OCI-LY1 (cell line): ENCODE measurements around the gene USP13.

Experiments used
- H2AFZ ChIP-seq: fragments of 200-600 bp; sonication (generic), shearing (Covaris generic); 2 replicates; pipeline ENCODE4 v1.6.0; 2014; ENCODE audit warnings: antibody characterized with exemption, mild to moderate bottlenecking, low read length
- H3F3A ChIP-seq: fragments of 200-600 bp; sonication (generic), shearing (Covaris generic); 2 replicates; pipeline ENCODE4 v1.6.0; 2014; ENCODE audit warnings: mild to moderate bottlenecking, antibody characterized with exemption, low read length, moderate library complexity; ENCODE audit not compliant: insufficient read depth
- H3K27ac ChIP-seq: fragments of 200-600 bp; sonication (generic); 2 replicates; pipeline ENCODE4 v1.5.1; 2014; ENCODE audit warnings: low read length, mixed run types, mild to moderate bottlenecking, low read depth; ENCODE audit not compliant: poor library complexity, severe bottlenecking
- H3K27me3 ChIP-seq: fragments of 200-600 bp; sonication (generic); 2 replicates; pipeline ENCODE4 v1.6.0; 2014; ENCODE audit warnings: antibody characterized with exemption, mild to moderate bottlenecking, low read length, moderate library complexity; ENCODE audit not compliant: insufficient read depth
- H3K36me3 ChIP-seq: fragments of 200-600 bp; sonication (generic); 2 replicates; pipeline ENCODE4 v1.6.1; 2014; ENCODE audit warnings: mild to moderate bottlenecking, antibody characterized with exemption, low read length, moderate library complexity, mixed read lengths; ENCODE audit not compliant: insufficient read depth
- H3K4me1 ChIP-seq: fragments of 200-600 bp; sonication (generic); 2 replicates; pipeline ENCODE4 v1.5.1; 2014; ENCODE audit warnings: mild to moderate bottlenecking, low read length, moderate library complexity; ENCODE audit not compliant: insufficient read depth, severe bottlenecking
- H3K4me2 ChIP-seq: fragments of 200-600 bp; sonication (generic), shearing (Covaris generic); 2 replicates; pipeline ENCODE4 v1.6.1; 2014; ENCODE audit warnings: low read length
- H3K4me3 ChIP-seq: fragments of 200-600 bp; sonication (generic); 2 replicates; pipeline ENCODE4 v1.5.1; 2014; ENCODE audit warnings: low read length, low read depth, mild to moderate bottlenecking, mixed read lengths; ENCODE audit not compliant: poor library complexity, severe bottlenecking
- H3K79me2 ChIP-seq: fragments of 200-600 bp; shearing (Covaris generic); 2 replicates; pipeline ENCODE4 v1.6.1; 2016; ENCODE audit warnings: mixed run types, low read length, mixed read lengths; ENCODE audit not compliant: insufficient read depth
- H3K9ac ChIP-seq: fragments of 200-600 bp; sonication (generic), shearing (Covaris generic); 2 replicates; pipeline ENCODE4 v1.6.1; 2014; ENCODE audit warnings: mild to moderate bottlenecking, low read length, mixed read lengths
- H3K9me2 ChIP-seq: fragments of 200-600 bp; sonication (generic), shearing (Covaris generic); 2 replicates; pipeline ENCODE4 v1.6.1; 2014; ENCODE audit warnings: low read depth, mild to moderate bottlenecking, low read length, mixed read lengths
- H3K9me3 ChIP-seq: fragments of 200-600 bp; shearing (Covaris generic); 2 replicates; pipeline ENCODE4 v1.6.1; 2014; ENCODE audit warnings: low read length, mixed read lengths
- H4K20me1 ChIP-seq: fragments of 200-600 bp; sonication (generic), shearing (Covaris generic); 2 replicates; pipeline ENCODE4 v1.6.0; 2016; ENCODE audit warnings: mild to moderate bottlenecking, low read length; ENCODE audit not compliant: insufficient read depth
- EZH2 ChIP-seq: fragments of 200-600 bp; sonication (generic), shearing (Covaris generic); IDR thresholded peaks from 2 replicates; pipeline ENCODE4 v1.8.0; 2017; ENCODE audit warnings: borderline replicate concordance, mixed run types, mild to moderate bottlenecking, antibody characterized with exemption, low read length, moderate library complexity, mixed read lengths
- TF ChIP-seq, protein P1 (sequence below): fragments of 200-600 bp; sonication (generic), shearing (Covaris generic); IDR thresholded peaks from 2 replicates; pipeline ENCODE4 v1.5.1; 2017; ENCODE audit warnings: mild to moderate bottlenecking, antibody characterized with exemption, low read length, moderate library complexity, mixed read lengths

USP13 gene

DNA sequence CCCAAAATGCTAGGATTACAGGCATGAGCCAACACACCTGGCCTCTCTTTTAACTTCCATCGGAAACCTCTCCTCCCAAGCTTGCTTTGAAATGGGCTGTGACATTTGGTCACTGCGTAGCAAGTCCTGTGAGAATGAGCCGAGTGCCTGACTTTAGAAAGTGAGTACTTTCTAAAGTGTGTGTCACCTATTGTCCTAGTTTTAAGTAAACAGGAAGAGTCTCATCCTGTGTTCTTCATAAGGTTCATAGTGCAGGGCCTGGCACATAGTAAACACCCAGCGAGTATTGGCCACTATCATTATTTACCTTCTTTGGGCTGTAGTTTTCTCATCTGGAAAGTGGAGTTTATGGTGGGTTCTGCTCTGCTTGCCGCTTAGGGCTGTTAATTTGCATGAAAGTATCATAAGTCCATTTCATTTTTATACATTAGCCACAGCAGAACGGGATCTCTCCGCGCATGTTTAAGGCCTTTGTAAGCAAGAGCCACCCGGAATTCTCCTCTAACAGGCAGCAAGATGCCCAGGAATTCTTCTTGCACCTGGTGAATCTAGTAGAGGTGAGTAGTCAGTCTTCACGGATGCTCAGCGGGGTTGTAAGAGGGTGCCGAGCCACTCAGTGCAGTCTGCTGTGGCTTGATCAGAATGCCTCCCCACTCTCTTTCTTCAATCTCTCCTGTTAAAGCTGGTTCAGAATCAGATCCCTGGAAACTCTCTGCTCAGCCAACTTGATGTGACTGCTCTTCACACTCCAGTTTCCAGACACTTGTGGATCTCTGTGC is 87.2 kb downstream of the USP13 start:
- no peaks in the 10 kb centered on the region for H3K9me3 ChIP-seq
- H3K79me2 ChIP-seq = no peaks in the 10 kb centered on the region
- peaks cover 79% of the 10 kb centered on the region for H3K36me3 ChIP-seq
- H2AFZ ChIP-seq = no peak overlapping the region
- H3K27ac ChIP-seq = no peak overlapping the region
- H3K4me2 ChIP-seq = no peak overlapping the region
- H4K20me1 ChIP-seq = no peaks in the 10 kb centered on the region
- H3K27me3 ChIP-seq = no peaks in the 10 kb centered on the region
- H3K9me2 ChIP-seq = no peaks in the 10 kb centered on the region
- no peak for TF ChIP-seq EZH2
- TF ChIP-seq, protein P1, sequence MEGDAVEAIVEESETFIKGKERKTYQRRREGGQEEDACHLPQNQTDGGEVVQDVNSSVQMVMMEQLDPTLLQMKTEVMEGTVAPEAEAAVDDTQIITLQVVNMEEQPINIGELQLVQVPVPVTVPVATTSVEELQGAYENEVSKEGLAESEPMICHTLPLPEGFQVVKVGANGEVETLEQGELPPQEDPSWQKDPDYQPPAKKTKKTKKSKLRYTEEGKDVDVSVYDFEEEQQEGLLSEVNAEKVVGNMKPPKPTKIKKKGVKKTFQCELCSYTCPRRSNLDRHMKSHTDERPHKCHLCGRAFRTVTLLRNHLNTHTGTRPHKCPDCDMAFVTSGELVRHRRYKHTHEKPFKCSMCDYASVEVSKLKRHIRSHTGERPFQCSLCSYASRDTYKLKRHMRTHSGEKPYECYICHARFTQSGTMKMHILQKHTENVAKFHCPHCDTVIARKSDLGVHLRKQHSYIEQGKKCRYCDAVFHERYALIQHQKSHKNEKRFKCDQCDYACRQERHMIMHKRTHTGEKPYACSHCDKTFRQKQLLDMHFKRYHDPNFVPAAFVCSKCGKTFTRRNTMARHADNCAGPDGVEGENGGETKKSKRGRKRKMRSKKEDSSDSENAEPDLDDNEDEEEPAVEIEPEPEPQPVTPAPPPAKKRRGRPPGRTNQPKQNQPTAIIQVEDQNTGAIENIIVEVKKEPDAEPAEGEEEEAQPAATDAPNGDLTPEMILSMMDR = no peak
- no peak overlapping the region for H3K4me3 ChIP-seq
- H3F3A ChIP-seq = no peaks in the 10 kb centered on the region
- peaks cover 8% of the 10 kb centered on the region for H3K4me1 ChIP-seq
- no peak overlapping the region for H3K9ac ChIP-seq

DNA sequence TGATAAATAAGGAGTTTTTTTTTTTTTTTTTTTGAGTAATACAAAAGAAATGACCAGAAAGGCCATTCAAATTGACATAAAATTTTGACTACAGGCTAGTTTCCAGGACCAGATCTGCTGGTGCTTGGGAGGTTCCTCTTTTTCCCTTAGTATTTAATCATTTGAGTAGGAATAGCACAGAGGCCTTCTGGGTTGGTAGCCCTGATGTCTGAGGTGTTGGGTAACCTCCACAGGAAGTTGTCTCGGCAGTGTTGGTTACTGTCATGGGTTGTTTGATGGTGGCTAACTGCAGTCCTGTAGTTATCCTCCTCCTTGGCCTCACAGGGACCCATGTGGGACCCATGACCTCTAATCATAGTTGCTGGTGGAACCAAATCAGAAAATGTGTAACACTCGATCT is 91.1 kb downstream of the USP13 start:
- Histone ChIP-seq H3F3A (no peaks in the 10 kb centered on the region), H3K27me3 (no peaks in the 10 kb centered on the region), H4K20me1 (no peaks in the 10 kb centered on the region), H3K9ac (no peak overlapping the region), H3K27ac (no peak overlapping the region), H3K9me3 (no peaks in the 10 kb centered on the region), H3K79me2 (no peaks in the 10 kb centered on the region), H3K36me3 (peaks cover 72% of the 10 kb centered on the region), H3K4me1 (peaks cover 8% of the 10 kb centered on the region), H3K4me3 (no peak overlapping the region), H2AFZ (no peak overlapping the region), H3K9me2 (no peaks in the 10 kb centered on the region), H3K4me2 (no peak overlapping the region)
- no peak for TF ChIP-seq EZH2
- TF ChIP-seq, protein P1 = no peak

DNA sequence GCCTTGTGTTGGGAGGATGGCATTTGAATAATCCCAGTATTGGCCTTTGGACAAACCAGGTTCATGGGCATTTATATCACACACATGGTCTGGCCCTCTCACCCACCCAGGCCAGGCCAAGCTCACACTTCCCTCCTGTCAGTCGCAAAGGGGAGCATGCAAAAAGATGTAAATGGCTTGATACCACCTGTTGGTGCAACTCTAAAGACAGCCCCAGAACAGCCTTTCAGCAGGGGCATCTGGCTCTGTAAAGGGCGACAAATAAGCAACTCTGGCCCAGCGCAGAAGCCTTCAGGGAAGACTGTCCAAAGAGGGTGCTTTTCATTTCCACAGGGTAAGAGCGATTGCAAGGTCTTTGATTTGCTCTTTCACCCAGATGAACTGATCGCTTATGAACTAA is 91.8 kb downstream of the USP13 start:
- TF ChIP-seq, protein P1 = no peak
- TF ChIP-seq EZH2 = no peak
- no peaks in the 10 kb centered on the region for H3K27me3 ChIP-seq
- no peak overlapping the region for H3K27ac ChIP-seq

More for the DNA sequence above, 91.8 kb downstream of the USP13 start:
- no peak overlapping the region for H3K4me2 ChIP-seq
- H4K20me1 ChIP-seq = no peaks in the 10 kb centered on the region
- H3K9ac ChIP-seq = no peak overlapping the region
- peaks cover 75% of the 10 kb centered on the region for H3K36me3 ChIP-seq
- no peaks in the 10 kb centered on the region for H3K9me2 ChIP-seq
- no peaks in the 10 kb centered on the region for H3K9me3 ChIP-seq
- peaks cover 6% of the 10 kb centered on the region for H3K4me1 ChIP-seq
- no peaks in the 10 kb centered on the region for H3K79me2 ChIP-seq
- no peak overlapping the region for H2AFZ ChIP-seq
- H3K4me3 ChIP-seq = no peak overlapping the region
- H3F3A ChIP-seq = no peaks in the 10 kb centered on the region
